ENCODE data around the gene CHCHD3.

- TF ChIP-seq CTCF (conservative IDR thresholded peaks at IDR 0.05 in 1 of 2, IDR thresholded peaks at IDR 0.05 in 1 of 2; ENCODE audit: extremely low read depth in 1 of 2, insufficient read depth in 1 of 2, low read depth in 1 of 2, low read length in 2 of 2) (no peak), EZH2 (IDR thresholded peaks at IDR 0.05; ENCODE audit: borderline replicate concordance, low read length) (no peak)
Measured at GRCh38 chr7:132959891-132960290, 122.0 kb downstream of the CHCHD3 start.
